GM12878 (cell line): ENCODE data around the gene FBXL17. TPM values are rescaled to one million over a fixed set of nuclear protein-coding genes. Genes with fewer than 3 reads are reported as not detected.

Experiments
- ATAC-seq: fragments of 200-7000 bp; cut with Tn5 transposase; 3 replicates; pipeline ENCODE4 v1.9.1; 2020; ENCODE audit warnings: mild to moderate bottlenecking, moderate library complexity
- BruUV-seq: library from RNA; stranded (reverse); fragments of 400-500 nt; replicated peaks from 2 replicates; lab custom pipeline; 2021; lab: Mats Ljungman, UMichigan
- CTCF ChIA-PET: fragments of 300-600 bp; sonication (Branson Sonifier 250); formaldehyde crosslinking; extraction: SDS; loops from one replicate; lab custom pipeline; 2021; ENCODE audit warnings: inconsistent platforms; lab: Yijun Ruan, JAX
- POLR2A ChIA-PET: fragments of 350-600 bp; formaldehyde crosslinking; extraction: SDS; loops from one replicate; lab custom pipeline; 2021; ENCODE audit warnings: inconsistent platforms; lab: Charles Lee
- RAD21 ChIA-PET: fragments of 300-600 bp; sonication (Branson Sonifier 250); formaldehyde crosslinking; loops from one replicate; lab custom pipeline; 2023; ENCODE audit warnings: antibody characterized with exemption; ENCODE audit not compliant: unreplicated experiment; lab: Charles Lee
- SMC1A ChIA-PET: fragments of 300-600 bp; sonication (Branson Sonifier 250); formaldehyde crosslinking; loops from one replicate; lab custom pipeline; 2023; ENCODE audit not compliant: unreplicated experiment, uncharacterized antibody; lab: Charles Lee
- DNase-seq: peaks from one replicate; pipeline ENCODE4 v3.0.0-alpha.2; 2011; ENCODE audit warnings: low read depth, low spot score
- FAIRE-seq: peaks from 3 replicates; lab custom pipeline; 2011; peaks lifted over from hg19 to GRCh38; lab: Jason Lieb, UNC
- H2AFZ ChIP-seq: 2 replicates; pipeline ENCODE4 v1.6.0; 2011; ENCODE audit warnings: low read depth, low read length, control low read depth; ENCODE audit not compliant: control insufficient read depth
- H3K27ac ChIP-seq: 2 replicates; pipeline ENCODE4 v1.5.1; 2011; ENCODE audit warnings: control low read depth; ENCODE audit not compliant: control insufficient read depth, insufficient read depth
- H3K27me3 ChIP-seq, 2 experiments: replicated peaks in 1 of 2; 2 replicates each; pipeline versions ENCODE4 v1.6.0 to v1.6.1; 2011; ENCODE audit warnings: low read length in 1 of 2; ENCODE audit not compliant: control insufficient read depth in 2 of 2, insufficient read depth in 2 of 2
- H3K36me3 ChIP-seq, 2 experiments: 2 replicates each; pipeline ENCODE4 v1.5.1; 2011; ENCODE audit warnings: low read length in 1 of 2; ENCODE audit not compliant: control insufficient read depth in 2 of 2, insufficient read depth in 2 of 2
- H3K4me1 ChIP-seq: 2 replicates; pipeline ENCODE4 v1.6.1; 2011; ENCODE audit warnings: mild to moderate bottlenecking, low read length, moderate library complexity, mixed read lengths; ENCODE audit not compliant: control insufficient read depth, insufficient read depth
- H3K4me2 ChIP-seq: 2 replicates; pipeline ENCODE4 v1.6.0; 2011; ENCODE audit warnings: control low read depth; ENCODE audit not compliant: control insufficient read depth, insufficient read depth
- H3K4me3 ChIP-seq: fragments of 200-600 bp; sonication (generic); 2 replicates; pipeline ENCODE4 v1.5.1; 2016
- H3K79me2 ChIP-seq: 2 replicates; pipeline ENCODE4 v1.6.0; 2011; ENCODE audit warnings: low read length; ENCODE audit not compliant: control insufficient read depth, insufficient read depth
- H3K9ac ChIP-seq: 2 replicates; pipeline ENCODE4 v1.8.0; 2011; ENCODE audit warnings: low read length, control low read depth, mixed read lengths; ENCODE audit not compliant: control insufficient read depth, insufficient read depth
- H3K9me3 ChIP-seq: replicated peaks from 3 replicates; pipeline ENCODE4 v1.5.1; 2011; ENCODE audit warnings: mild to moderate bottlenecking, low read length; ENCODE audit not compliant: control insufficient read depth, insufficient read depth
- H4K20me1 ChIP-seq: 2 replicates; pipeline ENCODE4 v1.6.0; 2011; ENCODE audit not compliant: control insufficient read depth, insufficient read depth
- ATF7 ChIP-seq: fragments of 450-650 bp; IDR thresholded peaks from 2 replicates; pipeline ENCODE4 v1.6.1; 2016; ENCODE audit warnings: low read depth, mild to moderate bottlenecking
- BMI1 ChIP-seq: fragments of 450-650 bp; IDR thresholded peaks from 2 replicates; pipeline ENCODE4 v1.6.1; 2016; ENCODE audit warnings: mild to moderate bottlenecking, moderate library complexity, borderline replicate concordance
- EGR1 ChIP-seq, 2 experiments: IDR thresholded peaks; 1 replicate in 1 of 2; 2 replicates in 1 of 2; pipeline ENCODE4 v1.6.1; 2011 to 2012; ENCODE audit warnings: low read depth in 2 of 2, low read length in 2 of 2, borderline replicate concordance in 1 of 2, mild to moderate bottlenecking in 1 of 2, moderate library complexity in 1 of 2
- EZH2 ChIP-seq: IDR thresholded peaks from 2 replicates; pipeline ENCODE4 v1.6.1; 2012; ENCODE audit warnings: low read depth, mild to moderate bottlenecking, control low read depth, inconsistent platforms, low read length, borderline replicate concordance; ENCODE audit not compliant: control insufficient read depth
- KDM1A ChIP-seq: fragments of 200-600 bp; sonication (generic); IDR thresholded peaks from 2 replicates; pipeline ENCODE4 v1.6.1; 2016; ENCODE audit warnings: borderline replicate concordance
- MXI1 ChIP-seq: fragments of 150-350 bp; IDR thresholded peaks from 2 replicates; pipeline ENCODE4 v1.6.1; 2011; ENCODE audit warnings: low read depth, mild to moderate bottlenecking, inconsistent platforms, low read length, improper control_type of control experiment
- NR2C2 ChIP-seq: IDR thresholded peaks from 2 replicates; pipeline ENCODE4 v1.6.1; 2011; ENCODE audit warnings: borderline replicate concordance, low read depth; ENCODE audit not compliant: control insufficient read depth, insufficient read length
- RCOR1 ChIP-seq: conservative IDR thresholded peaks from 2 replicates; pipeline ENCODE4 v1.6.1; 2012; ENCODE audit warnings: low read depth, low read length, improper control_type of control experiment
- SIX5 ChIP-seq: IDR thresholded peaks from 2 replicates; pipeline ENCODE4 v1.6.1; 2011; ENCODE audit warnings: mild to moderate bottlenecking, low read depth, low read length, moderate library complexity; ENCODE audit not compliant: severe bottlenecking
- SP1 ChIP-seq: IDR thresholded peaks from one replicate; pipeline ENCODE4 v1.6.1; 2011; ENCODE audit warnings: low read depth, low read length
- STAT3 ChIP-seq: IDR thresholded peaks from 2 replicates; pipeline ENCODE4 v1.6.1; 2011; ENCODE audit warnings: low read depth, low read length, improper control_type of control experiment
- SUZ12 ChIP-seq: fragments of 200-600 bp; sonication (generic); IDR thresholded peaks from one replicate; pipeline ENCODE4 v1.6.1; 2018; ENCODE audit warnings: antibody characterized with exemption, mild to moderate bottlenecking; ENCODE audit not compliant: unreplicated experiment
- ZNF207 ChIP-seq: fragments of 450-650 bp; IDR thresholded peaks from 2 replicates; pipeline ENCODE4 v1.6.1; 2014; ENCODE audit warnings: antibody characterized with exemption, mild to moderate bottlenecking, borderline replicate concordance
- ZNF622 ChIP-seq: fragments of 450-650 bp; IDR thresholded peaks from 2 replicates; pipeline ENCODE4 v1.6.1; 2017; ENCODE audit warnings: mild to moderate bottlenecking, inconsistent platforms
- ZNF687 ChIP-seq: fragments of 450-650 bp; IDR thresholded peaks from 2 replicates; pipeline ENCODE4 v1.6.1; 2017; ENCODE audit warnings: mild to moderate bottlenecking, moderate library complexity
- WGBS: methylation state at CpG from one replicate; pipeline ENCODE4 v1.1.6; 2016; ENCODE audit warnings: low lambda C conversion rate; ENCODE audit not compliant: insufficient replicate concordance, insufficient coverage; ENCODE audit errors: missing lambda C conversion rate; 5-methylcytosine and 5-hydroxymethylcytosine counted together
- in situ Hi-C: fragments of 300-500 bp; cut with MboI; formaldehyde crosslinking; loops from 9 replicates; pipeline ENCODE4 v1.14.3; 2018; ENCODE audit warnings: mixed read lengths
- intact Hi-C: fragments of 100-400 bp; cut with micrococcal nuclease; formaldehyde crosslinking; loops from one replicate; pipeline ENCODE4 v1.14.2; 2022; ENCODE audit not compliant: unreplicated experiment
- polyA plus RNA-seq, 11 experiments: library from polyadenylated mRNA; depleted of rRNA in 4 of 11; unstranded in 6 of 11; stranded (reverse) in 5 of 11; fragments of >200 nt; fragmentation: Nextera tagmentation in 4 of 11; fragmentation: Illumina TruSeq in 1 of 11; extraction: Ambion mirVana in 4 of 11; extraction: Trizol in 1 of 11; gene quantifications; 1 replicate in 1 of 11; 2 replicates in 10 of 11; pipeline versions ENCODE4 v1.2.1 to v1.2.3, GENCODE V29; 2011 to 2016; ENCODE audit warnings: inconsistent platforms in 2 of 11, missing spikeins in 2 of 11, low read depth in 1 of 11
- total RNA-seq, 4 experiments: library from RNA; depleted of rRNA in 3 of 4; stranded (reverse); fragments of >200 nt in 3 of 4; fragmentation: Illumina TruSeq in 1 of 4; extraction: Trizol in 1 of 4; gene quantifications; 2 replicates each; pipeline versions ENCODE4 v1.2.1 to v1.2.3, GENCODE V29; 2013 to 2021

FBXL17 gene
- total and polyA plus RNA-seq, 10 of the 15 experiments (the other 5 are each of a cell fraction or from before 2014, with no cell fraction given): 0.88 to 9.0 (median 4.4) TPM

GRCh38 chr5:107945061-107945460 is 436.8 kb downstream of the FBXL17 start:
- intact Hi-C loops: no loop called here
- H3K9me3 ChIP-seq: no peaks in the 10 kb centered on the region
- H3K4me2 ChIP-seq: no peak overlapping the region
- no peaks in the 10 kb centered on the region for H3K36me3 ChIP-seq
- no TSS peak for BruUV-seq
- in situ Hi-C loops: no loop called here
- no peaks in the 10 kb centered on the region for H3K79me2 ChIP-seq
- no peak overlapping the region for H3K27ac ChIP-seq
- ChIA-PET CTCF (no interaction called here), POLR2A (no interaction called here), RAD21 (no interaction called here), SMC1A (no interaction called here)
- 62% methylated on average over 2 of the region's 2 CpGs for WGBS
- no peak overlapping the region for H3K9ac ChIP-seq
- H4K20me1 ChIP-seq: no peaks in the 10 kb centered on the region
- H3K27me3 ChIP-seq: no peaks in the 10 kb centered on the region
- no peak overlapping the region for H2AFZ ChIP-seq
- FAIRE-seq: no peak
- no peak for ATAC-seq
- DNase-seq: no peak
- H3K4me1 ChIP-seq: no peaks in the 10 kb centered on the region
- H3K4me3 ChIP-seq: no peak overlapping the region
- TF ChIP-seq STAT3: no peak
- TF ChIP-seq ATF7: no peak
- no peak for TF ChIP-seq MXI1

- Histone ChIP-seq H3K27me3 (no peaks in the 10 kb centered on the region), H3K36me3 (no peaks in the 10 kb centered on the region), H3K27ac (no peak overlapping the region), H3K9me3 (no peaks in the 10 kb centered on the region), H3K9ac (no peak overlapping the region), H2AFZ (no peak overlapping the region), H3K4me2 (no peak overlapping the region), H3K4me1 (no peaks in the 10 kb centered on the region), H3K4me3 (no peak overlapping the region), H3K79me2 (no peaks in the 10 kb centered on the region), H4K20me1 (no peaks in the 10 kb centered on the region)
- ChIA-PET CTCF (no interaction called here), SMC1A (no interaction called here), RAD21 (no interaction called here), POLR2A (no interaction called here)
- intact Hi-C loops: no loop called here
- ATAC-seq: no peak
- in situ Hi-C loops: no loop called here
- BruUV-seq: no TSS peak
- DNase-seq: no peak
- no peak for FAIRE-seq
- TF ChIP-seq ZNF207 (no peak), EGR1 (IDR thresholded peaks at IDR 0.05; ENCODE audit: borderline replicate concordance in 1 of 2, low read depth in 2 of 2, low read length in 2 of 2) (no peak), ZNF622 (no peak), SUZ12 (no peak), NR2C2 (no peak), EZH2 (no peak), SP1 (no peak), KDM1A (no peak), BMI1 (no peak), RCOR1 (no peak), ZNF687 (no peak), SIX5 (no peak)
Observed at GRCh38 chr5:107943923-107944322, 438.0 kb downstream of the FBXL17 start.
